ENCODE measurements around the gene PTBP1.

GRCh38 chr19:810883-811489 lies 13.7 kb downstream of the PTBP1 start:
- TF ChIP-seq, protein P1, sequence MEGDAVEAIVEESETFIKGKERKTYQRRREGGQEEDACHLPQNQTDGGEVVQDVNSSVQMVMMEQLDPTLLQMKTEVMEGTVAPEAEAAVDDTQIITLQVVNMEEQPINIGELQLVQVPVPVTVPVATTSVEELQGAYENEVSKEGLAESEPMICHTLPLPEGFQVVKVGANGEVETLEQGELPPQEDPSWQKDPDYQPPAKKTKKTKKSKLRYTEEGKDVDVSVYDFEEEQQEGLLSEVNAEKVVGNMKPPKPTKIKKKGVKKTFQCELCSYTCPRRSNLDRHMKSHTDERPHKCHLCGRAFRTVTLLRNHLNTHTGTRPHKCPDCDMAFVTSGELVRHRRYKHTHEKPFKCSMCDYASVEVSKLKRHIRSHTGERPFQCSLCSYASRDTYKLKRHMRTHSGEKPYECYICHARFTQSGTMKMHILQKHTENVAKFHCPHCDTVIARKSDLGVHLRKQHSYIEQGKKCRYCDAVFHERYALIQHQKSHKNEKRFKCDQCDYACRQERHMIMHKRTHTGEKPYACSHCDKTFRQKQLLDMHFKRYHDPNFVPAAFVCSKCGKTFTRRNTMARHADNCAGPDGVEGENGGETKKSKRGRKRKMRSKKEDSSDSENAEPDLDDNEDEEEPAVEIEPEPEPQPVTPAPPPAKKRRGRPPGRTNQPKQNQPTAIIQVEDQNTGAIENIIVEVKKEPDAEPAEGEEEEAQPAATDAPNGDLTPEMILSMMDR (conservative IDR thresholded peaks at IDR 0.05 in 1 of 2, IDR thresholded peaks at IDR 0.05 in 1 of 2; ENCODE audit: low read depth in 1 of 2, low read length in 2 of 2): no peak
- no peak for TF ChIP-seq EZH2 (IDR thresholded peaks at IDR 0.05; ENCODE audit: low read length, missing control alignments)

All from fibroblast of lung (primary cell).